Measurements from ENCODE around the gene MARK3. TPM values are rescaled to one million over a fixed set of nuclear protein-coding genes. Genes with fewer than 3 reads are reported as not detected.

MARK3 gene
- total RNA-seq, 4 donors from 2014 or later: 61.3 to 98.0 (median 78.8) TPM

GRCh38 chr14:103433916-103434563 is 48.8 kb downstream of the MARK3 start:
- H3K4me3 ChIP-seq: no peak overlapping the region
- in situ Hi-C loops (cut with MboI; ENCODE audit: low pct_ligation_motif_present in 1 of 4, low pct_unique_long_range_greater_than_20kb in 1 of 4, low sequenced_read_pairs in 3 of 4): no loop called here
- H3K4me1 ChIP-seq: peaks cover 0 to 11% (median 4%) of the 10 kb centered on the region in 4 donors
- H3K27ac ChIP-seq: no peak overlapping the region
- H3K9me3 ChIP-seq: no peaks in the 10 kb centered on the region
- WGBS, 2 donors (ENCODE audit: low coverage in 1 of 2): 87 to 90% methylated on average over 7 to 10 of the region's 10 CpGs
- no peak for DNase-seq
- H3K27me3 ChIP-seq: no peaks in the 10 kb centered on the region
- no peak for TF ChIP-seq EP300 (IDR thresholded peaks at IDR 0.05; ENCODE audit: low read depth)
- no peak for TF ChIP-seq POLR2A (IDR thresholded peaks at IDR 0.05)
- TF ChIP-seq POLR2AphosphoS5 (IDR thresholded peaks at IDR 0.05): no peak
- TF ChIP-seq, protein P1, sequence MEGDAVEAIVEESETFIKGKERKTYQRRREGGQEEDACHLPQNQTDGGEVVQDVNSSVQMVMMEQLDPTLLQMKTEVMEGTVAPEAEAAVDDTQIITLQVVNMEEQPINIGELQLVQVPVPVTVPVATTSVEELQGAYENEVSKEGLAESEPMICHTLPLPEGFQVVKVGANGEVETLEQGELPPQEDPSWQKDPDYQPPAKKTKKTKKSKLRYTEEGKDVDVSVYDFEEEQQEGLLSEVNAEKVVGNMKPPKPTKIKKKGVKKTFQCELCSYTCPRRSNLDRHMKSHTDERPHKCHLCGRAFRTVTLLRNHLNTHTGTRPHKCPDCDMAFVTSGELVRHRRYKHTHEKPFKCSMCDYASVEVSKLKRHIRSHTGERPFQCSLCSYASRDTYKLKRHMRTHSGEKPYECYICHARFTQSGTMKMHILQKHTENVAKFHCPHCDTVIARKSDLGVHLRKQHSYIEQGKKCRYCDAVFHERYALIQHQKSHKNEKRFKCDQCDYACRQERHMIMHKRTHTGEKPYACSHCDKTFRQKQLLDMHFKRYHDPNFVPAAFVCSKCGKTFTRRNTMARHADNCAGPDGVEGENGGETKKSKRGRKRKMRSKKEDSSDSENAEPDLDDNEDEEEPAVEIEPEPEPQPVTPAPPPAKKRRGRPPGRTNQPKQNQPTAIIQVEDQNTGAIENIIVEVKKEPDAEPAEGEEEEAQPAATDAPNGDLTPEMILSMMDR (IDR thresholded peaks at IDR 0.05): no peak
- intact Hi-C loops (cut with DNase I; ENCODE audit: low total_unique reads): no loop called here
- no peaks in the 10 kb centered on the region for H3K36me3 ChIP-seq

GRCh38 chr14:103434868-103435442 is 49.7 kb downstream of the MARK3 start:
- Histone ChIP-seq H3K9me3 (no peaks in the 10 kb centered on the region), H3K36me3 (peaks cover 0 to 4% (median 0%) of the 10 kb centered on the region in 4 donors), H3K27ac (no peak overlapping the region), H3K4me1 (peaks cover 0 to 5% (median 2%) of the 10 kb centered on the region in 4 donors), H3K27me3 (no peaks in the 10 kb centered on the region), H3K4me3 (no peak overlapping the region)
- TF ChIP-seq, protein P1 (IDR thresholded peaks at IDR 0.05): no peak
- no peak for TF ChIP-seq POLR2A (IDR thresholded peaks at IDR 0.05)
- no peak for TF ChIP-seq POLR2AphosphoS5 (IDR thresholded peaks at IDR 0.05)
- no peak for TF ChIP-seq EP300 (IDR thresholded peaks at IDR 0.05; ENCODE audit: low read depth)
- WGBS, 2 donors (ENCODE audit: low coverage in 1 of 2): 67 to 88% methylated on average over 1 to 6 of the region's 6 CpGs
- in situ Hi-C loops (cut with MboI; ENCODE audit: low pct_ligation_motif_present in 1 of 4, low pct_unique_long_range_greater_than_20kb in 1 of 4, low sequenced_read_pairs in 3 of 4): no loop called here
- intact Hi-C loops (cut with DNase I; ENCODE audit: low total_unique reads): no loop called here
- no peak for DNase-seq

DNA sequence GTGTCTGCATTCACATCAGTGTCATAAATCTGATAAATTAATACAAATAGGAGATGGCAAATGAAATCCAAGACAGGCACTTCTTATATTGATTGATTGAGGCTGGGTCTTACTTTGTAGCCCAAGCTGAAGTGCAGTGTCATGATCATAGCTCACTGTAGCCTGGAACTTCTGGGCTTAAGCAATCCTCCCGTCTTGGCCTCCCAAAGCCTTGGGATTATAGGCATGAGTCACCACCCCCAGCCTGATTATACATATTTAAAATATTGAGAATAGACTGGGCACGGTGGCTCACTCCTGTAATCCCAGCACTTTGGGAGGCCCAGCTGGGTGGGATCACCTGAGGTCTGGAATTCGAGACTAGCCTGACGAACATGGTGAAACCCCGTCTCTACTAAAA is 51.3 kb downstream of the MARK3 start:
- Histone ChIP-seq H3K27ac (no peak overlapping the region), H3K36me3 (peaks cover 0 to 8% (median 0%) of the 10 kb centered on the region in 4 donors), H3K27me3 (no peaks in the 10 kb centered on the region), H3K9me3 (no peaks in the 10 kb centered on the region), H3K4me1 (peaks cover 0 to 5% (median 2%) of the 10 kb centered on the region in 4 donors), H3K4me3 (no peak overlapping the region)
- in situ Hi-C loops (cut with MboI; ENCODE audit: low pct_ligation_motif_present in 1 of 4, low pct_unique_long_range_greater_than_20kb in 1 of 4, low sequenced_read_pairs in 3 of 4): no loop called here
- WGBS, 2 donors (ENCODE audit: low coverage in 1 of 2): 95% methylated on average over 5 of the region's 5 CpGs; no CpG with 5 or more reads in 1 of the 2 donors
- intact Hi-C loops (cut with DNase I; ENCODE audit: low total_unique reads): no loop called here
- no peak for TF ChIP-seq POLR2AphosphoS5 (IDR thresholded peaks at IDR 0.05)
- no peak for TF ChIP-seq POLR2A (IDR thresholded peaks at IDR 0.05)
- TF ChIP-seq, protein P1 (IDR thresholded peaks at IDR 0.05): no peak
- TF ChIP-seq EP300 (IDR thresholded peaks at IDR 0.05; ENCODE audit: low read depth): no peak
- DNase-seq: no peak

- in situ Hi-C loops (cut with MboI; ENCODE audit: low pct_ligation_motif_present in 1 of 4, low pct_unique_long_range_greater_than_20kb in 1 of 4, low sequenced_read_pairs in 3 of 4): no loop called here
- Histone ChIP-seq H3K36me3 (peaks cover 0 to 8% (median 0%) of the 10 kb centered on the region in 4 donors), H3K4me3 (no peak overlapping the region), H3K9me3 (no peaks in the 10 kb centered on the region), H3K4me1 (peaks cover 0 to 18% (median 3%) of the 10 kb centered on the region in 4 donors), H3K27me3 (no peaks in the 10 kb centered on the region), H3K27ac (no peak overlapping the region)
- WGBS, 2 donors (ENCODE audit: low coverage in 1 of 2): 97 to 98% methylated on average over 6 of the region's 6 CpGs
- DNase-seq: no peak
- TF ChIP-seq POLR2A (IDR thresholded peaks at IDR 0.05): no peak
- no peak for TF ChIP-seq POLR2AphosphoS5 (IDR thresholded peaks at IDR 0.05)
- TF ChIP-seq, protein P1 (IDR thresholded peaks at IDR 0.05): no peak
- TF ChIP-seq EP300 (IDR thresholded peaks at IDR 0.05; ENCODE audit: low read depth): no peak
- intact Hi-C loops (cut with DNase I; ENCODE audit: low total_unique reads): no loop called here
These were observed 57.1 kb downstream of the MARK3 start for GRCh38 chr14:103442288-103442687.
